COLO829 (cell line): ENCODE measurements around the gene GALNT14.

Source experiments
- DNase-seq: peaks from one replicate; pipeline ENCODE4 v3.0.0; 2012; ENCODE audit warnings: low spot score

GALNT14 gene

GRCh38 chr2:30974554-30974953, 163.7 kb downstream of the GALNT14 start:
- no peak for DNase-seq

GRCh38 chr2:30974092-30974491, 164.1 kb downstream of the GALNT14 start:
- no peak for DNase-seq

- no peak for DNase-seq
Measured at GRCh38 chr2:30971231-30972025, 166.8 kb downstream of the GALNT14 start.

GRCh38 chr2:30968660-30969397, 169.4 kb downstream of the GALNT14 start:
- no peak for DNase-seq

- DNase-seq = no peak
Measured at GRCh38 chr2:30966786-30967185, 171.5 kb downstream of the GALNT14 start.

GRCh38 chr2:30965022-30965531, 173.2 kb downstream of the GALNT14 start:
- no peak for DNase-seq

GRCh38 chr2:30964334-30965005, 173.8 kb downstream of the GALNT14 start:
- no peak for DNase-seq

GRCh38 chr2:30963184-30963583, 175.1 kb downstream of the GALNT14 start:
- DNase-seq = no peak

- no peak for DNase-seq
Measured at GRCh38 chr2:30960213-30960612, 178.0 kb downstream of the GALNT14 start.

GRCh38 chr2:30959653-30960052, 178.6 kb downstream of the GALNT14 start:
- DNase-seq = no peak

GRCh38 chr2:30958918-30959265, 179.3 kb downstream of the GALNT14 start:
- DNase-seq = no peak

GRCh38 chr2:30958193-30958917, 179.9 kb downstream of the GALNT14 start:
- no peak for DNase-seq

GRCh38 chr2:30957591-30957990, 180.6 kb downstream of the GALNT14 start:
- no peak for DNase-seq

- DNase-seq = no peak
Measured at GRCh38 chr2:30956995-30957394, 181.2 kb downstream of the GALNT14 start.

GRCh38 chr2:30955516-30956132, 182.6 kb downstream of the GALNT14 start:
- DNase-seq = no peak

GRCh38 chr2:30950339-30950738, 187.9 kb downstream of the GALNT14 start:
- DNase-seq = no peak

GRCh38 chr2:30949435-30949834, 188.8 kb downstream of the GALNT14 start:
- no peak for DNase-seq

- no peak for DNase-seq
Measured at GRCh38 chr2:30948857-30949256, 189.4 kb downstream of the GALNT14 start.

GRCh38 chr2:30948130-30948529, 190.1 kb downstream of the GALNT14 start:
- no peak for DNase-seq

- DNase-seq = no peak
Measured at GRCh38 chr2:30947686-30948085, 190.6 kb downstream of the GALNT14 start.

GRCh38 chr2:30942419-30942818, 195.8 kb downstream of the GALNT14 start:
- no peak for DNase-seq

GRCh38 chr2:30940839-30941238, 197.4 kb downstream of the GALNT14 start:
- no peak for DNase-seq
